GM13977 (cell line): ENCODE data around the gene MRPL24.
"Not testable (repeated sequence)": the region's sequence is repeated elsewhere in the genome, so short reads cannot be mapped to it uniquely, and the experiment has no call there.

ENCODE experiments used
- DNase-seq: peaks from one replicate; pipeline ENCODE4 v3.0.0; 2012; ENCODE audit warnings: low spot score
- CTCF ChIP-seq: IDR thresholded peaks from 2 replicates; pipeline ENCODE4 v1.5.1; 2012; ENCODE audit warnings: mild to moderate bottlenecking, control low read depth; ENCODE audit not compliant: insufficient read depth; ENCODE audit errors: extremely low read depth, missing control alignments
- in situ Hi-C: fragments of 300-500 bp; cut with MboI; formaldehyde crosslinking; loops from one replicate; pipeline ENCODE4 v1.12.0; 2022; ENCODE audit warnings: low sequenced_read_pairs, low pct_unique_long_range_greater_than_20kb, mixed read lengths, inconsistent platforms; ENCODE audit not compliant: unreplicated experiment

The MRPL24 gene

GRCh38 chr1:156760796-156761104 is 19.9 kb upstream of the MRPL24 start:
- in situ Hi-C loops, result no loop called here
- no peak for DNase-seq
- TF ChIP-seq CTCF, result no peak

GRCh38 chr1:156760092-156760795 is 19.4 kb upstream of the MRPL24 start:
- no peak for TF ChIP-seq CTCF
- in situ Hi-C loops, result no loop called here
- DNase-seq, result no peak

GRCh38 chr1:156757572-156758253 is 16.8 kb upstream of the MRPL24 start:
- DNase-seq, in situ Hi-C loops: not testable (repeated sequence)

GRCh38 chr1:156756355-156756754 is 15.5 kb upstream of the MRPL24 start:
- no peak for DNase-seq
- TF ChIP-seq CTCF, result no peak
- in situ Hi-C loops, result no loop called here

GRCh38 chr1:156755527-156755950 is 14.7 kb upstream of the MRPL24 start:
- no peak for TF ChIP-seq CTCF
- no peak for DNase-seq
- in situ Hi-C loops, result no loop called here

GRCh38 chr1:156754219-156754618 is 13.3 kb upstream of the MRPL24 start:
- DNase-seq, result no peak
- TF ChIP-seq CTCF, result no peak
- in situ Hi-C loops, result no loop called here

GRCh38 chr1:156752843-156753482 is 12.1 kb upstream of the MRPL24 start:
- in situ Hi-C loops, result no loop called here
- no peak for DNase-seq
- TF ChIP-seq CTCF, result no peak
